AG04449 (cell line): ENCODE data around the gene NRDC.

Experiments
- CTCF ChIA-PET: fragments of 350-600 bp; formaldehyde crosslinking; extraction: SDS; loops from one replicate; lab custom pipeline; 2021; ENCODE audit warnings: antibody characterized with exemption; lab: Yijun Ruan, JAX
- POLR2A ChIA-PET: fragments of 400-600, 350-600 bp; formaldehyde crosslinking; extraction: SDS; loops from one replicate; lab custom pipeline; 2020; ENCODE audit warnings: antibody characterized with exemption, inconsistent platforms; lab: Yijun Ruan, JAX
- DNase-seq: peaks from one replicate; pipeline ENCODE4 v3.0.0-alpha.2; 2010; ENCODE audit warnings: low read depth, low spot score
- H3K4me3 ChIP-seq: 2 replicates; pipeline ENCODE4 v1.5.1; 2011; ENCODE audit warnings: low read depth, mild to moderate bottlenecking, control low read depth, low read length
- CTCF ChIP-seq: IDR thresholded peaks from one replicate; pipeline ENCODE4 v1.5.1; 2011; ENCODE audit warnings: mild to moderate bottlenecking, moderate library complexity, low read length, control low read depth, inconsistent platforms; ENCODE audit not compliant: insufficient read depth; ENCODE audit errors: missing control alignments

The NRDC gene

GRCh38 chr1:51789342-51789741, 89.2 kb downstream of the NRDC start:
- ChIA-PET CTCF (interaction anchor here (1.3 to 3.1 kb wide), 3 partner anchors 13 to 162 kb away, joined by 4 to 13 read pairs (median 5); no protein-coding TSS in a partner anchor), POLR2A (no interaction called here)
- no peak overlapping the region for H3K4me3 ChIP-seq
- TF ChIP-seq CTCF: no peak
- DNase-seq: no peak

GRCh38 chr1:51788938-51789337, 89.6 kb downstream of the NRDC start:
- no peak overlapping the region for H3K4me3 ChIP-seq
- POLR2A ChIA-PET: no interaction called here
- CTCF ChIA-PET: interaction anchor here (2.3 kb wide), 1 partner anchor 161 kb away, joined by 5 read pairs; no protein-coding TSS in a partner anchor
- no peak for TF ChIP-seq CTCF
- DNase-seq: no peak

- no peak for DNase-seq
- no peak overlapping the region for H3K4me3 ChIP-seq
- POLR2A ChIA-PET: interaction anchor here (0.7 kb wide), 1 partner anchor 11 kb away, joined by 3 read pairs; no protein-coding TSS in a partner anchor
- TF ChIP-seq CTCF: no peak
- CTCF ChIA-PET: interaction anchor here (1.0 to 2.1 kb wide), 3 partner anchors 11 to 157 kb away, joined by 3 to 8 read pairs (median 7); no protein-coding TSS in a partner anchor
Measured at GRCh38 chr1:51784997-51785421, 93.5 kb downstream of the NRDC start.

GRCh38 chr1:51780927-51781326, 97.6 kb downstream of the NRDC start:
- ChIA-PET CTCF (interaction anchor here (2.1 to 2.9 kb wide), 2 partner anchors 12 to 15 kb away, joined by 7 to 13 read pairs; no protein-coding TSS in a partner anchor), POLR2A (no interaction called here)
- no peak for TF ChIP-seq CTCF
- no peak for DNase-seq
- no peak overlapping the region for H3K4me3 ChIP-seq

GRCh38 chr1:51776408-51776807, 102.1 kb downstream of the NRDC start:
- H3K4me3 ChIP-seq: no peak overlapping the region
- ChIA-PET CTCF (interaction anchor here (0.9 to 2.2 kb wide), 2 partner anchors 14 to 158 kb away, joined by 3 to 4 read pairs; no protein-coding TSS in a partner anchor), POLR2A (no interaction called here)
- DNase-seq: no peak
- no peak for TF ChIP-seq CTCF

- peak; percentile 62 for TF ChIP-seq CTCF
- ChIA-PET CTCF (interaction anchor here (0.7 to 4.8 kb wide), 52 partner anchors 8 to 994 kb away, joined by 3 to 106 read pairs (median 4); partner anchors contain the start of genes EPS15 and OSBPL9), POLR2A (no interaction called here)
- peak; percentile 16 for DNase-seq
- H3K4me3 ChIP-seq: no peak overlapping the region
Measured at GRCh38 chr1:51768971-51769588, 109.4 kb downstream of the NRDC start.
